Smooth muscle cell (in vitro differentiated cells): ENCODE data around the gene TMEM131L. TPM values are rescaled to one million over a fixed set of nuclear protein-coding genes. Genes with fewer than 3 reads are reported as not detected.

Source experiments
- DNase-seq: peaks from one replicate; lab custom pipeline; 2025; ENCODE audit not compliant: unreplicated experiment; lab: John Stamatoyannopoulos, UW
- H2AFZ ChIP-seq: fragments of 200-600 bp; sonication (generic); 2 replicates; pipeline ENCODE4 v1.6.0; 2016; ENCODE audit warnings: antibody characterized with exemption, low read depth, mild to moderate bottlenecking
- H3F3A ChIP-seq: fragments of 200-600 bp; sonication (generic); 2 replicates; pipeline ENCODE4 v1.6.0; 2017; ENCODE audit warnings: antibody characterized with exemption, low read depth
- H3K27ac ChIP-seq: fragments of 200-600 bp; sonication (generic); 2 replicates; pipeline ENCODE4 v1.5.1; 2016; ENCODE audit warnings: low read depth, mild to moderate bottlenecking
- H3K27me3 ChIP-seq: fragments of 200-600 bp; sonication (generic); 2 replicates; pipeline ENCODE4 v1.6.1; 2016; ENCODE audit warnings: low read depth, mild to moderate bottlenecking
- H3K36me3 ChIP-seq: fragments of 200-600 bp; sonication (generic); 2 replicates; pipeline ENCODE4 v1.5.1; 2016; ENCODE audit warnings: low read depth
- H3K4me1 ChIP-seq: fragments of 200-600 bp; sonication (generic); 2 replicates; pipeline ENCODE4 v1.5.1; 2016; ENCODE audit warnings: low read depth
- H3K4me2 ChIP-seq: fragments of 200-600 bp; sonication (generic); 2 replicates; pipeline ENCODE4 v1.6.0; 2016; ENCODE audit warnings: mild to moderate bottlenecking
- H3K4me3 ChIP-seq: fragments of 200-600 bp; sonication (generic); 2 replicates; pipeline ENCODE4 v1.5.1; 2016; ENCODE audit warnings: mild to moderate bottlenecking
- H3K79me2 ChIP-seq: fragments of 200-600 bp; sonication (generic); 2 replicates; pipeline ENCODE4 v1.6.0; 2016; ENCODE audit warnings: low read depth, mild to moderate bottlenecking
- H3K9ac ChIP-seq: fragments of 200-600 bp; sonication (generic); 2 replicates; pipeline ENCODE4 v1.6.0; 2016; ENCODE audit warnings: low read depth
- H3K9me3 ChIP-seq: fragments of 200-600 bp; sonication (generic); replicated peaks from 2 replicates; pipeline ENCODE4 v1.5.1; 2016; ENCODE audit warnings: low read depth
- H4K20me1 ChIP-seq: fragments of 200-600 bp; sonication (generic); 2 replicates; pipeline ENCODE4 v1.6.0; 2016; ENCODE audit warnings: low read depth
- WGBS: methylation state at CpG from one replicate; pipeline ENCODE4 v1.1.7; 2016; ENCODE audit warnings: low lambda C conversion rate; 5-methylcytosine and 5-hydroxymethylcytosine counted together
- polyA plus RNA-seq: library from polyadenylated mRNA; unstranded; fragments of >200 nt; fragmentation: Nextera tagmentation; extraction: Ambion mirVana; gene quantifications from 2 replicates; pipeline ENCODE4 v1.2.1, GENCODE V29; 2016
- total RNA-seq: library from RNA; depleted of rRNA; stranded (reverse); fragments of >200 nt; gene quantifications from 2 replicates; pipeline ENCODE4 v1.2.3, GENCODE V29; 2014
- TF ChIP-seq, protein P1 (sequence below): fragments of 200-600 bp; sonication (generic); IDR thresholded peaks from 2 replicates; pipeline ENCODE4 v1.5.1; 2017; ENCODE audit warnings: borderline replicate concordance, mild to moderate bottlenecking, antibody characterized with exemption; ENCODE audit not compliant: insufficient read depth, poor library complexity, severe bottlenecking

The TMEM131L gene
- total and polyA plus RNA-seq, 2 experiments from 2014 or later: 4.3 to 6.7 TPM

DNA sequence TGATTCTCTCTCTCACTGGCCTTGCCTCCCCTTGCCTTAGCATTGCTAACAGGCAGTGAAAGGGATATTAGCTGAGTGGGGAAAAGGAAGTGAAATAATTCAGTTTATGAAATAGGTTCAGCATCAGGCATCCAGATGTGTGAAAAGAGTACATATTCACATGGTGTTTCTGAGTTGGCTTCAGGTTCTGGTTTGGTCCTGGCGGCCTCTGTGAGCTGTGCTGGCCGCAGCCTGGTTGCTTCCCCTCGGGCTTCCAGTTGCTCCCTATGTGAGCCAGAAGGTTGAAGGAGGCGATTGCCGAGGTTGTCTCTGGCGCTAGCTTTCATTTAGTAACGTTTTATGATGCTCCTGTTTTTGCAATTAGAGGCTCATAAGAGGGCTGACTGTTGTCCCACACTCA lies 118.9 kb downstream of the TMEM131L start:
- Histone ChIP-seq H3K9me3 (no peaks in the 10 kb centered on the region), H3K9ac (no peak overlapping the region), H3K27ac (no peak overlapping the region), H2AFZ (no peak overlapping the region), H3K4me1 (no peaks in the 10 kb centered on the region), H3K4me3 (no peak overlapping the region), H4K20me1 (no peaks in the 10 kb centered on the region), H3K36me3 (no peaks in the 10 kb centered on the region), H3F3A (no peaks in the 10 kb centered on the region), H3K27me3 (no peaks in the 10 kb centered on the region), H3K4me2 (no peak overlapping the region), H3K79me2 (no peaks in the 10 kb centered on the region)
- no peak for DNase-seq
- TF ChIP-seq, protein P1, sequence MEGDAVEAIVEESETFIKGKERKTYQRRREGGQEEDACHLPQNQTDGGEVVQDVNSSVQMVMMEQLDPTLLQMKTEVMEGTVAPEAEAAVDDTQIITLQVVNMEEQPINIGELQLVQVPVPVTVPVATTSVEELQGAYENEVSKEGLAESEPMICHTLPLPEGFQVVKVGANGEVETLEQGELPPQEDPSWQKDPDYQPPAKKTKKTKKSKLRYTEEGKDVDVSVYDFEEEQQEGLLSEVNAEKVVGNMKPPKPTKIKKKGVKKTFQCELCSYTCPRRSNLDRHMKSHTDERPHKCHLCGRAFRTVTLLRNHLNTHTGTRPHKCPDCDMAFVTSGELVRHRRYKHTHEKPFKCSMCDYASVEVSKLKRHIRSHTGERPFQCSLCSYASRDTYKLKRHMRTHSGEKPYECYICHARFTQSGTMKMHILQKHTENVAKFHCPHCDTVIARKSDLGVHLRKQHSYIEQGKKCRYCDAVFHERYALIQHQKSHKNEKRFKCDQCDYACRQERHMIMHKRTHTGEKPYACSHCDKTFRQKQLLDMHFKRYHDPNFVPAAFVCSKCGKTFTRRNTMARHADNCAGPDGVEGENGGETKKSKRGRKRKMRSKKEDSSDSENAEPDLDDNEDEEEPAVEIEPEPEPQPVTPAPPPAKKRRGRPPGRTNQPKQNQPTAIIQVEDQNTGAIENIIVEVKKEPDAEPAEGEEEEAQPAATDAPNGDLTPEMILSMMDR: no peak
- 92% methylated on average over 7 of the region's 7 CpGs for WGBS

DNA sequence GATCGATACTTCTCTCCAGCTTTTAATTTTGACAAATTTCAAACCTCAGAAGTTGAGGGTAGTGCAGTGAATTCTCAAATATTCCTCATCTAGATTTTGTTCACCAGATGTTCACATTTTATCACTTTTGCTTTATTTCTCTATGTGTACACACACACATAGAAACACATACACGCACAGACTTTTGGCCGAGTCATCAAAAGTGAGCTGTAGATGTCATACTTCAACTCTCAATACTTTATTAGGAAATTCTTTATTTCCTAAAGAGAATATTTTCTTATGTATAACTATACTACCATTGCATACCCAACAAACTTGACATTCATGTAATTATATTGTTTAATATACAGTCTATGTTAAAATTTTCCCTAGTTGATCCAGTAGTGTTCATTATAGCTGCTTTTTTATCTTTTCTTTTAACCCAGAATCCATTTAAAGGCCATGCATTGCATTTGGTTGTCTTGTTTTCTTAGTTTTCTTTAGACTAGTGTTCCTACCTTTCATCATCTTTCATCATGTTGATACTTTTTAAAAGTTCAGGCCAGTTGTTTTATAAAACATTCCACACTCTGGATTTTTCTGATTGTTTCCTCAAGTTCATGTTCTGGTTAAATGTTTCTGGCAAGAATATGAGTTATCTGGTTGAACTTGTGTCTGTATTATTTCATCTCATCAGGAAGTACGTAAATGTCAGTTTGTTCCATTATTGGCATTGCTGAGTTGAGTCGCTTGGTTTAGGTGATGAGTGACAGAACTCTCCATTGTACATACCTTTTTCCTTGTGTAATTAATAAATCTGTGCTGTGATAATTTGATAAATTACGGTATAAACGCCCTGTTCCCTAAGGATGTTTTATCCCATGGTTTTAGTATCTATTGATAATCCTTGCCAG lies 123.8 kb downstream of the TMEM131L start:
- no peaks in the 10 kb centered on the region for H3K36me3 ChIP-seq
- no peaks in the 10 kb centered on the region for H3K79me2 ChIP-seq
- no peak for DNase-seq
- H3F3A ChIP-seq: no peaks in the 10 kb centered on the region
- WGBS: 95% methylated on average over 7 of the region's 7 CpGs
- H3K4me3 ChIP-seq: no peak overlapping the region
- no peaks in the 10 kb centered on the region for H4K20me1 ChIP-seq
- no peak overlapping the region for H3K27ac ChIP-seq
- H3K9me3 ChIP-seq: no peaks in the 10 kb centered on the region
- TF ChIP-seq, protein P1: no peak
- no peaks in the 10 kb centered on the region for H3K4me1 ChIP-seq
- H3K4me2 ChIP-seq: no peak overlapping the region
- no peak overlapping the region for H2AFZ ChIP-seq
- no peaks in the 10 kb centered on the region for H3K27me3 ChIP-seq
- no peak overlapping the region for H3K9ac ChIP-seq

DNA sequence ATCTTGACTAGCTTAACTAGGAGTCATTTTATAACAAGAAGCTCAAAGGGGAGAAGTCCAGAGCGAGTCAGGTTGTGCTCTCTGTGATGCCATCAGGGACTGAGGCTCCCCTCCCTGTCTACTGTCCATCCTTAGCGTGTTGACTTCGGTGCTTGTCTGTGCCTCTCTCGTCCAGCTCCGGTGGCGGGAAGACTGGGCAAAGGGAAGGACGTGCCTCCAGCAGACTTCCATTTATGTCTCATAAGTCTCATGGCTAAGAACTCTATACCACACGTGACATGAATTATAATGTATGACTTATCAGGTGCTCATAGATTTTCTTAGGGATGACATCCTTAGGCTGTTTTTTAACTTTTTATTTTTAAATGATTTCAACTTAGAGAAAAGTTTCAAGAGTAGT lies 125.3 kb downstream of the TMEM131L start:
- H3K27me3 ChIP-seq: no peaks in the 10 kb centered on the region
- H3K4me1 ChIP-seq: no peaks in the 10 kb centered on the region
- 96% methylated on average over 8 of the region's 8 CpGs for WGBS
- H3K79me2 ChIP-seq: no peaks in the 10 kb centered on the region
- no peak for DNase-seq
- H3K36me3 ChIP-seq: no peaks in the 10 kb centered on the region
- no peaks in the 10 kb centered on the region for H3F3A ChIP-seq
- no peaks in the 10 kb centered on the region for H3K9me3 ChIP-seq
- no peak overlapping the region for H2AFZ ChIP-seq
- no peak overlapping the region for H3K27ac ChIP-seq
- no peak overlapping the region for H3K4me2 ChIP-seq
- TF ChIP-seq, protein P1: no peak
- no peak overlapping the region for H3K9ac ChIP-seq
- H3K4me3 ChIP-seq: no peak overlapping the region
- no peaks in the 10 kb centered on the region for H4K20me1 ChIP-seq

DNA sequence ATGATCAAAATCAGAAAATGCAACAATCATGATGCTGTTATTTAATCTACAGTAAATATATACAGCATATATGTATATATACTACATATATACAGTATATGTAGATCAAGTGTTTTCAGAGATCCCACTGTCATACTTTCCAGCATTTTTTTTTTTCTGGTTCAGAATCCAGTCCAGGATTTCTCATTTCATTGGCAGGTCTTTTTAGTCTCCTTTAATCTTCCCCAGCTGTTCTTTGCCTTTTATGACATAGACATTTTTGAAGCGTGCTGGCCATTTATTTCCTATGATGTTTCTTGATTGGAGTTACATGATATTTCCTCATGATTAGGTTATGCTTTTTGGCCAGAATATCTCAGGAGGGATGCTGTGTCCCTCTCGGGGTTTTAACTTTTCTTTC lies 125.9 kb downstream of the TMEM131L start:
- Histone ChIP-seq H3K9me3 (no peaks in the 10 kb centered on the region), H2AFZ (no peak overlapping the region), H3K27me3 (no peaks in the 10 kb centered on the region), H3F3A (no peaks in the 10 kb centered on the region), H3K4me3 (no peak overlapping the region), H3K79me2 (no peaks in the 10 kb centered on the region), H3K9ac (no peak overlapping the region), H4K20me1 (no peaks in the 10 kb centered on the region), H3K4me2 (no peak overlapping the region), H3K27ac (no peak overlapping the region), H3K4me1 (no peaks in the 10 kb centered on the region), H3K36me3 (no peaks in the 10 kb centered on the region)
- TF ChIP-seq, protein P1: no peak
- DNase-seq: no peak
- WGBS: 86% methylated on average over 2 of the region's 2 CpGs
